GM19193 (cell line): Measurements from ENCODE around the gene PAPPA.

Experiments
- POLR2A ChIP-seq: IDR thresholded peaks from 4 replicates; pipeline ENCODE4 v1.6.1; 2011; ENCODE audit not compliant: insufficient read depth, insufficient read length; ENCODE audit errors: extremely low read depth

The PAPPA gene

GRCh38 chr9:116344416-116344815, 190.8 kb downstream of the PAPPA start:
- no peak for TF ChIP-seq POLR2A

- TF ChIP-seq POLR2A: no peak
Measured at GRCh38 chr9:116345393-116345792, 191.8 kb downstream of the PAPPA start.

GRCh38 chr9:116345817-116346216, 192.2 kb downstream of the PAPPA start:
- TF ChIP-seq POLR2A: no peak

GRCh38 chr9:116349684-116350083, 196.1 kb downstream of the PAPPA start:
- no peak for TF ChIP-seq POLR2A

- TF ChIP-seq POLR2A: no peak
Measured at GRCh38 chr9:116350213-116350612, 196.6 kb downstream of the PAPPA start.

GRCh38 chr9:116352958-116353357, 199.4 kb downstream of the PAPPA start:
- TF ChIP-seq POLR2A: no peak

GRCh38 chr9:116355153-116355921, 201.7 kb downstream of the PAPPA start:
- TF ChIP-seq POLR2A: no peak

GRCh38 chr9:116358251-116358650, 204.7 kb downstream of the PAPPA start:
- no peak for TF ChIP-seq POLR2A

GRCh38 chr9:116360016-116360415, 206.4 kb downstream of the PAPPA start:
- no peak for TF ChIP-seq POLR2A

GRCh38 chr9:116360989-116361388, 207.4 kb downstream of the PAPPA start:
- TF ChIP-seq POLR2A: no peak

GRCh38 chr9:116361547-116361946, 208.0 kb downstream of the PAPPA start:
- TF ChIP-seq POLR2A: no peak

GRCh38 chr9:116362493-116362892, 208.9 kb downstream of the PAPPA start:
- TF ChIP-seq POLR2A: no peak

GRCh38 chr9:116365056-116365471, 211.5 kb downstream of the PAPPA start:
- TF ChIP-seq POLR2A: no peak

- no peak for TF ChIP-seq POLR2A
Measured at GRCh38 chr9:116366241-116366640, 212.7 kb downstream of the PAPPA start.

GRCh38 chr9:116368680-116369079, 215.1 kb downstream of the PAPPA start:
- TF ChIP-seq POLR2A: no peak

GRCh38 chr9:116369706-116370105, 216.1 kb downstream of the PAPPA start:
- TF ChIP-seq POLR2A: no peak

- TF ChIP-seq POLR2A: no peak
Measured at GRCh38 chr9:116370556-116370955, 217.0 kb downstream of the PAPPA start.
